HG03139 (cell line): ENCODE results near the gene INTS1.

ENCODE experiments used
- ATAC-seq: cut with Tn5 transposase; IDR thresholded peaks from one replicate; pipeline ENCODE4 v1.9.1; 2021; ENCODE audit not compliant: unreplicated experiment

INTS1 gene

GRCh38 chr7:1509226-1509625 lies 5.0 kb upstream of the INTS1 start:
- ATAC-seq: no peak

DNA sequence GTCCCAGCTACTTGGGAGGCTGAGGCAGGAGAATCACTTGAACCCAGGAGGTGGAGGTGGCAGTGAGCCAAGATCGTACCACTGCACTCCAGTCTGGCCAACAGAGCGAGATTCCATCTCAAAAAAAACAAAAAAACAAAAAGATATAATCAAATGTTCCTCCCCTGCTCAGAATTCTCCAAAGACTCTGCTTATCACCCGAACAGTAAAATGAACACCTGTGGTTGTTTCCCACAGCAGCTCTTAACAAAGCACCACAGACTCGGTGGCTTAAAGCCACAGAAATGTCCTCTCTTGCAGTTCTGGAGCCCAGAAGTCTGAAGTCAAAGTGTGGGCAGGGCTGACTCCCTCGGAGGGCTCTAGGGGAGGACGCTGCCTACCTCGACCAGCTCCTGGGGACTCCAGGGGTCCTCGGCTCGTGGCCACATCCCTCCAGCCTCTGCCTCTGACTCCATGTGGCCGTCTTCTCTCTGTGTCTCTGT lies 4.1 kb upstream of the INTS1 start:
- ATAC-seq: no peak

- ATAC-seq: no peak
Observed at GRCh38 chr7:1505731-1506550, 1.8 kb upstream of the INTS1 start.

GRCh38 chr7:1503390-1503789 lies 799 bp downstream of the INTS1 start:
- ATAC-seq: no peak

DNA sequence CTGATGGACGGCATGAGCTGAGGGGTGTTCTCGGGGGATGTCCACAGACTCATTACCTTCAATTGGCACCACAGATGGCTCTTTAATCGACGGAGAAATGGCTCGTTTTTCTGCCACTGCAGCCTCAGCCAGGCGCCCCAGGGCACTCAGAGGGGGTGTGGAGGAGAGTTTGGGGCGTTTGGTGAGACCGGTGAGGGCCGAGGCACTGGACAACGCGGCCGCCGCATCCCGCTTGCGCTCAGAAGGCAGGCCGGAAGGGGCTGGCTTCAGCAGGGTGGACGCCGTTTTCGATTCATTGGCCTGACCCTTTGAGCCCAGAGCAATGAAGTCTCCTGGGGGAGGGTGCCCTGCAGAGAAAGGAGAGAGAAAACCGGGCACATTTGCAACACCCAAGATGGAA lies 1.3 kb downstream of the INTS1 start:
- no peak for ATAC-seq

GRCh38 chr7:1501487-1502270 lies 2.5 kb downstream of the INTS1 start:
- no peak for ATAC-seq

GRCh38 chr7:1500064-1500807 lies 4.0 kb downstream of the INTS1 start:
- no peak for ATAC-seq

GRCh38 chr7:1499367-1500029 lies 4.7 kb downstream of the INTS1 start:
- ATAC-seq: no peak

DNA sequence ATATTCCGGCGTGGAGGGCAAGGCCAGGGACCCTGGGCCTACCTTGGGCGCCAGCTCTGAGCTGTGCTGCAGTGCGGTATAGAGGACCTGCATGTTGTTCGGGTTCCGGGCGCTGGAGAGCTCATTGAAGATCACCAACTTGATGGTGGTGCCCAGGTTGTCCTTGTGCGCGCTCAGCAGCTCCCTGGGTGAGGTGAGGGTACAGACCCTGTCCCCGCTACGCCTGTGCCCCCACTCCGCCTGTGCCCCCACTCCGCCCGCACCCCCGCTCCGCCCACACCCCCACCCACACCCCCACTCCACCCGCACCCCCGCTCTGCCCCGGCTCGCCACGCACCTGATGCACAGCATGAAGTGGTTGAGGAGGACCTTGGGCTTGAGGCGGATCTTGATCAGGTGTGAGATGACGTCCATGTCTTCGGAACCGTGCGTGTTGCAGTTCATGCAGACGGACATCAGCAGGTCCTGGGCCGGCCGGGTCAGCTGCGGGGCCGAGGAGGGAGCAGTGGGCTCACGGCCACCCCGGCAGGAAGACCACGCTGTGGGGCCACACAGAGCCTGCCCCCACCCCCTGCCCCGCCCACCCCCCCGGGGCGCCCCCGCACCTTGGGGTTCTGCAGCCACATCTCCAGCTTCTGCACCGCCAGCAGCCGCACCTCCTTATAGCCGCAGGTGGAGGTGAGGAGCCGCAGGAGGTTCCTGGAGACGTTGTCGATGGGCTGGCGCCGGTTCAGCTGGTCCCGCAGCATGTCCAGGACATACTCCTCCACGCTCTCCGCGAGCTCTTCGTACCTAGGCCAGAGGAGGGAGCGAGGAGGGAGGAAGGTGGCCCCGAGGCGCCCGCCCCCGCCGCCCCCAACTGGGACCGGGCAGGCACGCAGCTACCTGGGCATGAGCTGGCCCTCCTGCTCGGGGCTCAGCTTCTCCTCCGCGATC lies 5.6 kb downstream of the INTS1 start:
- no peak for ATAC-seq

- no peak for ATAC-seq
Observed at GRCh38 chr7:1497293-1497927, 6.8 kb downstream of the INTS1 start.

GRCh38 chr7:1496531-1497292 lies 7.5 kb downstream of the INTS1 start:
- no peak for ATAC-seq

- ATAC-seq: no peak
Observed at GRCh38 chr7:1495564-1496242, 8.5 kb downstream of the INTS1 start.

DNA sequence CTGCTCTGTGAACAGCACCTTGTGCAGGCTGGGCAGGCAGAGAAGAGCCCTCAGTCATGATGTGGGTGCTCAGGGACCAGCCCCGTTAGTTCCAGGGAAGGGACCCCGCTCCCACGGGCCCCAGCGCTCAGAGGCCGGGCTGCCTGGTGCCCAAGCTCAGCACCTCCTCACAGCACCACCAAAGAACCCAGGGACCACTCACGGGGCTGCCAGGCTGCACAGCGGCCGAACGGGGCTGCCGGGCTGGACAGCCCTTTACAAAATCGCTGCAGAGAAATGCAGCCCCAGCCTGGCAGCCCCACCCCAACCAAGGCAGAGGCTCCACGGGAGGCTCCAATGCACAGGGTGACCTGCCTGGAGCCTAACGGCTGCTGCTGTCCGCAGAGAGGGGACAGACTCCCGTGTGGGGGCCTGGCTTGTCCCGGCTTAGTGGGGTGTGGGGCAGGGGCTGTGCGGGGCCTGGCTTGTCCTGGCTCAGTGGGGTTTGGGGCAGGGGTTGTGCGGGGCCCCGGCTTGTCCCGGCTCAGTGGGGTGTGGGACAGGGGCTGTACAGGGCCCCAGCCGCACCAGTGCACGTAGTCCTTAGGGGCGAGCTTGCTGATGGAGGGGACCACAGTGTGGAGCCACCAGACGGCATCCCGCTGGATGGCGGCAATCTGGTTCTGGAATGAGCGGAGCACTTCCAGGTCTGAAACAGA lies 9.2 kb downstream of the INTS1 start:
- ATAC-seq: no peak

DNA sequence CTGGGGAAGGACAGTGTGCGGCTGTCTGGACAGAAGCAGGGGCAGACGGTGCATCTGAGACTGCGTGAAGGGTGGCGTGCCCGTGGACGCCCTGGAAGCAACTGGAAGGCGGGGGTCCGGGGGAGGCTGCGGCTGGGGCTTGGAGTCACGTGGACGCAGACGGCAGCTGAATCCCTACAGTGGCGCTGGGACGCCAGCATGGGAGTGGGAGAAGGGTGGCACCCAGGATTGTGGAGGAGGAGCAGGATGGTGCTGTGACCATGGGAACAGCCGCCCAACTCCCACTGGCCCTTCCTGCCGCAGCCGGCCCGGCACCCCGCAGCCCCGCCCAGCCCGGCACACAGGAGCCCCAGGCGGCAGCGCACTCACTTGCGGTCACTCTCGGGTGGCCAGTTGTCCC lies 9.7 kb downstream of the INTS1 start:
- no peak for ATAC-seq

DNA sequence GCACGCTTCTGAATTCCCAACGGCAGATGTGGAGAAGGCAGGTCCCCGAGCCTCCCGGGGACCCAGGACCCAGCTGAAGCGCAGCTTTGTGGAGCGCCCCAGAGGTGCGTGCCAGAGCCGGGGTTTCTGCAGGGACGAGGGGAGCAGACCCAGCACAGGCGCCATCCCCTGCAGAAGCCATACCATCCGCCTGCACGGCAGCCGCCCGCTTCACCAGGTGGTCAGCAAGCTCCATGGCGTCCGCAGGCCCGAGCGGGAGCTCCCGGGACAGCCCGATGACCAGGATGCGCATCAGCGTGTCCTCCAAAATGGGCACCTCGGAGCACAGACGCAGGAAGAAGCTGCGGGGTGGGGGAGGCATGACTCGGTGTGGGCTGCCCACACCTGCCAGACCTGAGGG lies 10.6 kb downstream of the INTS1 start:
- ATAC-seq: no peak

GRCh38 chr7:1493129-1493528 lies 11.1 kb downstream of the INTS1 start:
- ATAC-seq: no peak

DNA sequence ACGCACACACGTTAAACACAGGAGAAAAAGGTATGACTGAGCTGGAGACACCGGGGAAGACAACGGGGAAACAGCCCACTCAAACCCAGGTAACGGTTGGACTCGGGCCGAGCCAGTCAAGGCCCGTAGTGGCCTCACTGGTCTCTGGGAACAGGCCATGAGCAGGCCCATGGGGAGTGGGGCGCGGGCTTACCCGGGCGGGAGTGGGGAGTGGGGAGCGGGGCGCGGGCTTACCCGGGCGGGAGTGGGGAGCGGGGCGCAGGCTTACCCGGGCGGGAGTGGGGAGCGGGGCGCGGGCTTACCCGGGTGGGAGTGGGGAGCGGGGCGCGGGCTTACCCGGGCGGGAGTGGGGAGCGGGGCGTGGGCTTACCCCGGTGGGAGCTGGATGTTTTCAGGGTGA lies 11.5 kb downstream of the INTS1 start:
- ATAC-seq: no peak

GRCh38 chr7:1492221-1492620 lies 12.0 kb downstream of the INTS1 start:
- ATAC-seq: no peak
